IMR-90 (cell line): Measurements from ENCODE around the gene KRTAP5-9. TPM values are rescaled to one million over a fixed set of nuclear protein-coding genes. Genes with fewer than 3 reads are reported as not detected.
A peak's percentile ranks its signal among the peaks of the same experiment; 100 is the strongest.
"Not testable (repeated sequence)": the region's sequence is repeated elsewhere in the genome, so short reads cannot be mapped to it uniquely, and the experiment has no call there.

Source experiments
- ATAC-seq: fragments of 200-7000 bp; cut with Tn5 transposase; 2 replicates; pipeline ENCODE4 v1.9.1; 2020; ENCODE audit warnings: low read depth, mild to moderate bottlenecking, moderate library complexity
- BruUV-seq: library from RNA; stranded (reverse); fragments of 400-500 nt; replicated peaks from 2 replicates; lab custom pipeline; 2021; lab: Mats Ljungman, UMichigan
- CTCF ChIA-PET: fragments of 300-600 bp; formaldehyde crosslinking; extraction: SDS; loops from one replicate; lab custom pipeline; 2021; ENCODE audit warnings: antibody characterized with exemption; lab: Yijun Ruan, JAX
- POLR2A ChIA-PET: fragments of 300-600 bp; sonication (Branson Sonifier 250); formaldehyde crosslinking; loops from one replicate; lab custom pipeline; 2022; ENCODE audit warnings: antibody characterized with exemption; ENCODE audit not compliant: unreplicated experiment; lab: Charles Lee
- DNase-seq: peaks from one replicate; pipeline ENCODE4 v3.0.0; 2013
- H2AFZ ChIP-seq: replicated peaks from 2 replicates; pipeline ENCODE3; 2013; ENCODE audit warnings: low read length, mild to moderate bottlenecking; ENCODE audit not compliant: poor library complexity
- H2AK5ac ChIP-seq: 2 replicates; pipeline ENCODE4 v1.6.1; 2013; ENCODE audit warnings: low read depth, low read length, inconsistent platforms
- H2AK9ac ChIP-seq: replicated peaks from 2 replicates; pipeline ENCODE3; 2013; ENCODE audit warnings: mild to moderate bottlenecking, low read depth, low read length, moderate library complexity; ENCODE audit not compliant: poor library complexity
- H2BK120ac ChIP-seq: 2 replicates; pipeline ENCODE4 v1.6.1; 2013; ENCODE audit warnings: low read depth, low read length, inconsistent platforms
- H2BK15ac ChIP-seq: 3 replicates; pipeline ENCODE4 v1.6.1; 2013; ENCODE audit warnings: low read depth, low read length, inconsistent platforms
- H2BK20ac ChIP-seq: 2 replicates; pipeline ENCODE4 v1.6.1; 2013; ENCODE audit warnings: low read depth, mild to moderate bottlenecking, inconsistent platforms, low read length, moderate library complexity
- H2BK5ac ChIP-seq: 2 replicates; pipeline ENCODE4 v1.6.1; 2013; ENCODE audit warnings: mild to moderate bottlenecking, low read depth, low read length, inconsistent platforms; ENCODE audit not compliant: poor library complexity, severe bottlenecking
- H3K14ac ChIP-seq: replicated peaks from 2 replicates; pipeline ENCODE4 v1.6.1; 2013; ENCODE audit warnings: low read depth, low read length, inconsistent platforms
- H3K18ac ChIP-seq: 2 replicates; pipeline ENCODE4 v1.6.1; 2013; ENCODE audit warnings: low read depth, low read length, control low read depth
- H3K23ac ChIP-seq: 2 replicates; pipeline ENCODE4 v1.6.1; 2013; ENCODE audit warnings: low read depth, low read length, inconsistent platforms
- H3K27ac ChIP-seq: 2 replicates; pipeline ENCODE4 v1.5.1; 2013; ENCODE audit warnings: mild to moderate bottlenecking, control low read depth, low read length; ENCODE audit not compliant: insufficient read depth
- H3K27me3 ChIP-seq: 2 replicates; pipeline ENCODE4 v1.6.1; 2013; ENCODE audit warnings: low read length; ENCODE audit not compliant: control insufficient read depth, insufficient read depth
- H3K36me3 ChIP-seq: 2 replicates; pipeline ENCODE4 v1.6.1; 2013; ENCODE audit warnings: low read length, mixed read lengths; ENCODE audit not compliant: control insufficient read depth, insufficient read depth
- H3K4ac ChIP-seq: 2 replicates; pipeline ENCODE4 v1.6.1; 2013; ENCODE audit warnings: low read depth, low read length, inconsistent platforms
- H3K4me1 ChIP-seq: 2 replicates; pipeline ENCODE4 v1.6.1; 2013; ENCODE audit warnings: low read length, mixed read lengths; ENCODE audit not compliant: control insufficient read depth, insufficient read depth
- H3K4me2 ChIP-seq: 2 replicates; pipeline ENCODE4 v1.6.1; 2013; ENCODE audit warnings: low read depth, mild to moderate bottlenecking, control low read depth, low read length, moderate library complexity
- H3K4me3 ChIP-seq: 2 replicates; pipeline ENCODE4 v1.5.1; 2013; ENCODE audit warnings: low read depth, mild to moderate bottlenecking, control low read depth, low read length, moderate library complexity; ENCODE audit not compliant: insufficient read depth
- H3K56ac ChIP-seq: 2 replicates; pipeline ENCODE4 v1.6.1; 2013; ENCODE audit warnings: low read length, inconsistent platforms; ENCODE audit not compliant: insufficient read depth; ENCODE audit errors: extremely low read depth
- H3K79me1 ChIP-seq, 2 experiments: 2 replicates each; pipeline ENCODE4 v1.6.1; 2013; ENCODE audit warnings: low read length in 2 of 2, inconsistent platforms in 1 of 2, low read depth in 1 of 2
- H3K9ac ChIP-seq: 2 replicates; pipeline ENCODE4 v1.6.1; 2013; ENCODE audit warnings: low read depth, low read length, control low read depth
- H3K9me1 ChIP-seq: 2 replicates; pipeline ENCODE4 v1.6.1; 2013; ENCODE audit warnings: low read length, inconsistent platforms; ENCODE audit not compliant: insufficient read depth
- H3K9me3 ChIP-seq: 2 replicates; pipeline ENCODE4 v1.6.1; 2013; ENCODE audit warnings: low read length; ENCODE audit not compliant: control insufficient read depth, insufficient read depth
- H4K20me1 ChIP-seq: 2 replicates; pipeline ENCODE4 v1.6.1; 2013; ENCODE audit warnings: low read length, inconsistent platforms; ENCODE audit not compliant: insufficient read depth
- H4K5ac ChIP-seq: 2 replicates; pipeline ENCODE4 v1.6.1; 2013; ENCODE audit warnings: mild to moderate bottlenecking, low read depth, low read length, control low read depth
- H4K8ac ChIP-seq, 2 experiments: 2 replicates each; pipeline ENCODE4 v1.6.1; 2013; ENCODE audit warnings: low read depth in 2 of 2, low read length in 2 of 2, control low read depth in 1 of 2, inconsistent platforms in 1 of 2
- H4K91ac ChIP-seq: 2 replicates; pipeline ENCODE4 v1.6.1; 2013; ENCODE audit warnings: low read depth, low read length, inconsistent platforms; ENCODE audit not compliant: insufficient read depth
- CEBPB ChIP-seq: IDR thresholded peaks from 2 replicates; pipeline ENCODE4 v1.6.1; 2012; ENCODE audit warnings: low read depth, low read length, improper control_type of control experiment
- WGBS, 2 experiments: methylation state at CpG; one replicate each; pipeline versions ENCODE4 v1.1.5 to v1.1.7; 2013; ENCODE audit warnings: missing lambda C conversion rate in 2 of 2; ENCODE audit not compliant: insufficient read length in 1 of 2; ENCODE audit errors: extremely low coverage in 2 of 2; 5-methylcytosine and 5-hydroxymethylcytosine counted together
- dilution Hi-C: fragments of 300-500 bp; cut with HindIII; formaldehyde crosslinking; loops from one replicate; pipeline ENCODE4 v1.14.3; 2018; ENCODE audit warnings: low sequenced_read_pairs; ENCODE audit not compliant: unreplicated experiment
- in situ Hi-C: fragments of 300-500 bp; cut with MboI; formaldehyde crosslinking; loops from 3 replicates; pipeline ENCODE4 v1.14.3; 2019; ENCODE audit warnings: low sequenced_read_pairs, inconsistent platforms, mixed read lengths
- intact Hi-C: fragments of 100-400 bp; cut with micrococcal nuclease; formaldehyde crosslinking; loops from 2 replicates; pipeline ENCODE4 v1.10.0; 2022
- polyA plus RNA-seq, 3 experiments: library from polyadenylated mRNA; depleted of rRNA; stranded (reverse); fragments of >200 nt; gene quantifications; 2 replicates each; pipeline ENCODE4 v1.2.3, GENCODE V29; 2012; ENCODE audit warnings: low replicate concordance in 1 of 3
- total RNA-seq: library from RNA; depleted of rRNA; stranded (reverse); fragments of >200 nt; gene quantifications from 2 replicates; pipeline ENCODE4 v1.2.3, GENCODE V29; 2012
- TF ChIP-seq, protein P1 (sequence below): fragments of 150-350 bp; IDR thresholded peaks from 2 replicates; pipeline ENCODE4 v1.6.1; 2017; ENCODE audit warnings: mild to moderate bottlenecking, antibody characterized with exemption, low read length, low read depth

Gene KRTAP5-9
- total and polyA plus RNA-seq, 2 of the 4 experiments (the other 2 are of a cell fraction) = 0.09 TPM; not detected in 1

DNA sequence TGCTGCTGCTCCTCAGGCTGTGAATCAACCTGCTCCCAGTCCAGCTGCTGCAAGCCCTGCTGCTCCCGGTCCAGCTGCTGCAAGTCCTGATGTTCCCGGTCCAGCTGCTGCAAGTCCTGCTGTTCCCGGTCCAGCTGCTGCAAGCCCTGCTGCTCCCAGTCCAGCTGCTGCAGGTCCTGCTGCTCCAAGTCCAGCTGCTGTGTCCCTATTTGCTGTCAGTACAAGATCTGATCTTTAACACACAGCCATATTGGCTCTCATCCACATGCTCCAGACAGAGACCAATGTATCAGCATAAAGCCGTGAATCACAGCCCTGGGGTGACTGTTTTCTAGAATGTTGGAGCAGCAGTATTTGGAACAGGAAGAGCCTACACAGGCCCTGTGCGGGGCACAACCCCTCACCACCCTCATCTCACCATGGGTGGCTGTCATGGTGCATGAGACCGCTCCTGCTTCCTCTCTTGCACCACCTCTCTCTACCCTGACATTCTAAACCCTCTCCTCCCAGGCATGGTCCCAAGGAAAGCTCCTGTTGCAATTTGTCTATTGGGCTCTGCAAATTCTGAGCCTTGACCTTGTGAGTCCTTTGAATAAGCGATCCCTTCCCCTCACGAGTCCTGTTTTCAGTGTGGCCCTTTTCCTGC, 20.6 kb downstream of the KRTAP5-9 start:
- no TSS peak for BruUV-seq
- ChIA-PET POLR2A (no interaction called here), CTCF (interaction anchor here (1.5 kb wide), 1 partner anchor 11 kb away, joined by 4 read pairs; no protein-coding TSS in a partner anchor)
- H2BK120ac ChIP-seq = no peak overlapping the region
- H3K36me3 ChIP-seq = no peaks in the 10 kb centered on the region
- no peak overlapping the region for H4K8ac ChIP-seq
- H3K9me1 ChIP-seq = no peaks in the 10 kb centered on the region
- dilution Hi-C loops = no loop called here
- 6% methylated on average over 3 of the region's 8 CpGs; no CpG with 5 or more reads in 1 of the 2 experiments for WGBS, 2 experiments
- no peak overlapping the region for H3K4me3 ChIP-seq
- H4K20me1 ChIP-seq = no peaks in the 10 kb centered on the region
- no peaks in the 10 kb centered on the region for H3K4me1 ChIP-seq
- peaks cover 21% of the 10 kb centered on the region for H3K27me3 ChIP-seq
- in situ Hi-C loops = no loop called here
- intact Hi-C loops = no loop called here
- no peak for TF ChIP-seq CEBPB
- TF ChIP-seq, protein P1, sequence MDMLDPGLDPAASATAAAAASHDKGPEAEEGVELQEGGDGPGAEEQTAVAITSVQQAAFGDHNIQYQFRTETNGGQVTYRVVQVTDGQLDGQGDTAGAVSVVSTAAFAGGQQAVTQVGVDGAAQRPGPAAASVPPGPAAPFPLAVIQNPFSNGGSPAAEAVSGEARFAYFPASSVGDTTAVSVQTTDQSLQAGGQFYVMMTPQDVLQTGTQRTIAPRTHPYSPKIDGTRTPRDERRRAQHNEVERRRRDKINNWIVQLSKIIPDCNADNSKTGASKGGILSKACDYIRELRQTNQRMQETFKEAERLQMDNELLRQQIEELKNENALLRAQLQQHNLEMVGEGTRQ = no peak
- H2AFZ ChIP-seq = no peak overlapping the region
- no peak overlapping the region for H2AK9ac ChIP-seq
- H3K4ac ChIP-seq = no peak overlapping the region
- no peak overlapping the region for H3K14ac ChIP-seq
- H3K79me1 ChIP-seq = no peaks in the 10 kb centered on the region
- H2BK5ac ChIP-seq = no peak overlapping the region
- H2AK5ac ChIP-seq = no peak overlapping the region
- DNase-seq (no peak), ATAC-seq (peak; percentile 51; the same call in 1 of the 2 replicates)
- H4K91ac ChIP-seq = no peak overlapping the region
- no peak overlapping the region for H3K18ac ChIP-seq
- H3K9me3 ChIP-seq = no peaks in the 10 kb centered on the region
- no peak overlapping the region for H4K5ac ChIP-seq
- H3K27ac ChIP-seq = no peak overlapping the region
- no peak overlapping the region for H2BK20ac ChIP-seq
- no peak overlapping the region for H3K9ac ChIP-seq
- H2BK15ac ChIP-seq = no peak overlapping the region
- no peak overlapping the region for H3K4me2 ChIP-seq
- no peak overlapping the region for H3K56ac ChIP-seq
- H3K23ac ChIP-seq = no peak overlapping the region

DNA sequence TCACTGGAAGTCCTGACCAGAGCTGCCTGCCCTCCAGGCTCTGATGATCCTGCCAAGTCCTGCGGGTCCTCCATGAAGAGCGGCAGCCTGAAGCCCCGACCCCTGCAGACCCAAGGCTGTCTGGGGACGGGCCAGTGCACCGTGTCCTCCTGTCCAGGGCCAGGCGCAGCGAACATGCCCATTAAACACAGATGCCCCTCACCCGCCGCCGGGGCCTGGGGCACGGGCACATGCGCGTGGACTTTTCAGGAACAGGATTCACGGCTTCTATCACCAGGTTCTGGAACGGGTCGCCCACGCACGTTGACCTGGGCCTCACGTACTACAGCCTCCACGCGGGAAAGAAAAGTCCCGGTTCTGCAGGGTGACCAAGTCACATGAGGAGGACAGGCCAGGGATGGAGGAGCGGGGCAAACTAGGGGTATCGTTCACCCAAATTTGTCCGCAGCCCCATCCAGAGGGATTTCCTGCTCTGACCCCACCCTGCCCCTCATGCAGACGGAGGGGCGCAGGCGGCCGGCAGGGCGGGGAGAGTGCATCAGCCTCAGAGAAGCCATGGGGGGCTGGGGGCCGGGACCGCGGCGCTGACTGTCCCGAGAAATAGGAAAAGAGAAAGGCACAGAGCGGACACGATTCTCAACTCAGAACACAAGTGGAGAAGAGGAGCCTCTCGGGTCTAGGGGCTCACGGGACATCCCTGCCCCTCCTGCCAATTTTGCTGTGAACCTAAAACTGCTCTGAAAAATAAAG, 23.1 kb downstream of the KRTAP5-9 start:
- POLR2A ChIA-PET, H3K4me1 ChIP-seq, H4K5ac ChIP-seq, H3K23ac ChIP-seq, H3K79me1 ChIP-seq, H3K18ac ChIP-seq, H4K8ac ChIP-seq, H2BK20ac ChIP-seq, H4K20me1 ChIP-seq, DNase-seq, dilution Hi-C loops, H4K91ac ChIP-seq, H2BK120ac ChIP-seq, H2AFZ ChIP-seq, H2AK9ac ChIP-seq, H3K9me1 ChIP-seq, H3K14ac ChIP-seq, H3K27ac ChIP-seq, H2BK15ac ChIP-seq, H3K4me3 ChIP-seq, intact Hi-C loops, H3K4me2 ChIP-seq, H2AK5ac ChIP-seq, H3K4ac ChIP-seq, in situ Hi-C loops, H3K36me3 ChIP-seq, H3K9me3 ChIP-seq, ATAC-seq, H2BK5ac ChIP-seq, BruUV-seq, H3K9ac ChIP-seq, H3K56ac ChIP-seq: not testable (repeated sequence)
- CTCF ChIA-PET = interaction anchor here (0.6 kb wide), 1 partner anchor 8 kb away, joined by 4 read pairs; no protein-coding TSS in a partner anchor
- WGBS, 2 experiments = 68% methylated on average over 21 of the region's 39 CpGs; no CpG with 5 or more reads in 1 of the 2 experiments
- H3K27me3 ChIP-seq = peaks cover 33% of the 10 kb centered on the region
